SK-N-MC (cell line): ENCODE results near the gene EEF2K.

Source experiments
- EZH2 ChIP-seq: fragments of 200-600 bp; sonication (generic); IDR thresholded peaks from one replicate; pipeline ENCODE4 v1.6.1; 2017; ENCODE audit warnings: antibody characterized with exemption
- FOXP2 ChIP-seq: optimal IDR thresholded peaks from 2 replicates; pipeline ENCODE3; 2011; ENCODE audit warnings: mild to moderate bottlenecking, moderate library complexity; ENCODE audit not compliant: insufficient read depth; ENCODE audit errors: extremely low read length, control extremely low read depth
- POLR2AphosphoS5 ChIP-seq: IDR thresholded peaks from 2 replicates; pipeline ENCODE4 v1.6.1; 2012; ENCODE audit warnings: mild to moderate bottlenecking, low read depth, low read length, borderline replicate concordance

GRCh38 chr16:22192261-22193062 lies 13.6 kb upstream of the EEF2K start:
- TF ChIP-seq EZH2 (no peak), FOXP2 (no peak), POLR2AphosphoS5 (no peak)
